ENCODE results near the gene KRT34. TPM values are rescaled to one million over a fixed set of nuclear protein-coding genes. Genes with fewer than 3 reads are reported as not detected.

KRT34 gene
- total RNA-seq, 2 experiments from 2014 or later = not detected

DNA sequence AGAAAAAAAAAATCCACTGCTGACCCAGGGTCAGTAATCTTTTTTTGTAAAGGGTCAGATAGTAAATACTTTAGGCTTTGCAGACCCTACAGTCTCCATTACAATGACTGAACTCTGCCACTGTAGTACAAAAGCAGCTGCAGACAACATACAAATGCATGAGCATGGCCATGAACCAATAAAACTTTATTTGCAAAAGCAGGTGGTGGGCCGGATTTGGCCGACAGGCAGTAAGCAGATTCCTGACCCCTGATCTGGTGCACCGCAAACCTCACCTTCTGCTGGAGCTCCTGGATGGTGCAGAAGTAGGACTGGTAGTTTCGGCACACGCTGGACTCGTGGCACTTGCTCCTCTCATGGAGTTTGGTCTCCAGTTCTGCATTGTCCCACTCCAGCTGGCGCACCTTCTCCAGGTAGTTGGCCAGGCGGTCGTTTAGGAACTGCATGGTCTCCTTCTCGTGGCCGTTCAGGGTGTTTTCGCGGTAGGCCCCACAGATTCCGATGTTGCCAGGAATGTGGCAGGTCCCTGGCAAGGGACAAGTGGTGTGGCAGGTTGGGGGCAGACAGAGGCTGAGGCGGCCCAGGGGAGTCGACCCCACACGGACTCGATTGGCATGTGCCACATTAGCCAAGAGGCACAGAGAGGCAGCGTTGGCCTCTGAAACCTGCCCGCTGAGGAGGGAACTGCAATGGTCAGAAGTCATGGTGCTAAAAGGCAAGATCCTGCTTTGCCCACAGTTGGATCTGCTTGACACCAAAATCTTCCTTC, 29.1 kb upstream of the KRT34 start:
- Histone ChIP-seq H3K79me2 (ENCODE audit: insufficient read depth, low read depth, low read length) (no peaks in the 10 kb centered on the region), H3K4me3 (ENCODE audit: low read depth, low read length, poor library complexity, severe bottlenecking) (no peak overlapping the region), H3K9me2 (ENCODE audit: insufficient read depth, low read length) (no peaks in the 10 kb centered on the region), H3K4me2 (ENCODE audit: low read length) (no peak overlapping the region), H2AFZ (ENCODE audit: low read length) (no peak overlapping the region), H3K36me3 (ENCODE audit: insufficient read depth, low read length) (no peaks in the 10 kb centered on the region), H4K20me1 (ENCODE audit: insufficient read depth, low read length) (no peaks in the 10 kb centered on the region), H3K27ac (ENCODE audit: low read depth, low read length, poor library complexity, severe bottlenecking) (no peak overlapping the region), H3K4me1 (ENCODE audit: insufficient read depth, low read length, poor library complexity, severe bottlenecking) (no peaks in the 10 kb centered on the region), H3K9me3 (ENCODE audit: low read length) (no peaks in the 10 kb centered on the region)
- intact Hi-C loops (cut with micrococcal nuclease; ENCODE audit: unreplicated experiment) = no loop called here
- CTCF ChIA-PET (ENCODE audit: unreplicated experiment) = no interaction called here
- DNase-seq (ENCODE audit: low spot score) = no peak
- POLR2A ChIA-PET = no interaction called here
- TF ChIP-seq, protein P1, sequence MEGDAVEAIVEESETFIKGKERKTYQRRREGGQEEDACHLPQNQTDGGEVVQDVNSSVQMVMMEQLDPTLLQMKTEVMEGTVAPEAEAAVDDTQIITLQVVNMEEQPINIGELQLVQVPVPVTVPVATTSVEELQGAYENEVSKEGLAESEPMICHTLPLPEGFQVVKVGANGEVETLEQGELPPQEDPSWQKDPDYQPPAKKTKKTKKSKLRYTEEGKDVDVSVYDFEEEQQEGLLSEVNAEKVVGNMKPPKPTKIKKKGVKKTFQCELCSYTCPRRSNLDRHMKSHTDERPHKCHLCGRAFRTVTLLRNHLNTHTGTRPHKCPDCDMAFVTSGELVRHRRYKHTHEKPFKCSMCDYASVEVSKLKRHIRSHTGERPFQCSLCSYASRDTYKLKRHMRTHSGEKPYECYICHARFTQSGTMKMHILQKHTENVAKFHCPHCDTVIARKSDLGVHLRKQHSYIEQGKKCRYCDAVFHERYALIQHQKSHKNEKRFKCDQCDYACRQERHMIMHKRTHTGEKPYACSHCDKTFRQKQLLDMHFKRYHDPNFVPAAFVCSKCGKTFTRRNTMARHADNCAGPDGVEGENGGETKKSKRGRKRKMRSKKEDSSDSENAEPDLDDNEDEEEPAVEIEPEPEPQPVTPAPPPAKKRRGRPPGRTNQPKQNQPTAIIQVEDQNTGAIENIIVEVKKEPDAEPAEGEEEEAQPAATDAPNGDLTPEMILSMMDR (conservative IDR thresholded peaks at IDR 0.05; ENCODE audit: low read length) = no peak
- no peak for TF ChIP-seq EZH2phosphoT487 (IDR thresholded peaks at IDR 0.05; ENCODE audit: borderline replicate concordance, low read depth, low read length)
- BruUV-seq (replicated peaks) = no TSS peak

GRCh38 chr17:41407226-41407625, 25.1 kb upstream of the KRT34 start:
- no peak for TF ChIP-seq EZH2phosphoT487 (IDR thresholded peaks at IDR 0.05; ENCODE audit: borderline replicate concordance, low read depth, low read length)
- TF ChIP-seq, protein P1 (conservative IDR thresholded peaks at IDR 0.05; ENCODE audit: low read length) = no peak
- no TSS peak for BruUV-seq (replicated peaks)
- no peaks in the 10 kb centered on the region for H3K9me3 ChIP-seq (ENCODE audit: low read length)
- no peaks in the 10 kb centered on the region for H3K4me1 ChIP-seq (ENCODE audit: insufficient read depth, low read length, poor library complexity, severe bottlenecking)
- CTCF ChIA-PET (ENCODE audit: unreplicated experiment) = no interaction called here
- no peak for DNase-seq (ENCODE audit: low spot score)
- H3K79me2 ChIP-seq (ENCODE audit: insufficient read depth, low read depth, low read length) = no peaks in the 10 kb centered on the region
- no peaks in the 10 kb centered on the region for H4K20me1 ChIP-seq (ENCODE audit: insufficient read depth, low read length)
- no peak overlapping the region for H3K4me2 ChIP-seq (ENCODE audit: low read length)
- POLR2A ChIA-PET = no interaction called here
- no peaks in the 10 kb centered on the region for H3K36me3 ChIP-seq (ENCODE audit: insufficient read depth, low read length)
- H3K4me3 ChIP-seq (ENCODE audit: low read depth, low read length, poor library complexity, severe bottlenecking) = no peak overlapping the region
- H3K9me2 ChIP-seq (ENCODE audit: insufficient read depth, low read length) = no peaks in the 10 kb centered on the region
- no peak overlapping the region for H2AFZ ChIP-seq (ENCODE audit: low read length)
- no peak overlapping the region for H3K27ac ChIP-seq (ENCODE audit: low read depth, low read length, poor library complexity, severe bottlenecking)
- intact Hi-C loops (cut with micrococcal nuclease; ENCODE audit: unreplicated experiment) = no loop called here

- intact Hi-C loops (cut with micrococcal nuclease; ENCODE audit: unreplicated experiment) = no loop called here
- no peak overlapping the region for H3K4me2 ChIP-seq (ENCODE audit: low read length)
- no peak for TF ChIP-seq EZH2phosphoT487 (IDR thresholded peaks at IDR 0.05; ENCODE audit: borderline replicate concordance, low read depth, low read length)
- TF ChIP-seq, protein P1 (conservative IDR thresholded peaks at IDR 0.05; ENCODE audit: low read length) = no peak
These were observed 24.1 kb upstream of the KRT34 start for GRCh38 chr17:41406205-41406604.

More at GRCh38 chr17:41406205-41406604, 24.1 kb upstream of the KRT34 start:
- POLR2A ChIA-PET = no interaction called here
- CTCF ChIA-PET (ENCODE audit: unreplicated experiment) = no interaction called here
- Histone ChIP-seq H2AFZ (ENCODE audit: low read length) (no peak overlapping the region), H3K9me2 (ENCODE audit: insufficient read depth, low read length) (no peaks in the 10 kb centered on the region), H3K36me3 (ENCODE audit: insufficient read depth, low read length) (no peaks in the 10 kb centered on the region), H3K4me1 (ENCODE audit: insufficient read depth, low read length, poor library complexity, severe bottlenecking) (no peaks in the 10 kb centered on the region), H3K79me2 (ENCODE audit: insufficient read depth, low read depth, low read length) (no peaks in the 10 kb centered on the region), H3K4me3 (ENCODE audit: low read depth, low read length, poor library complexity, severe bottlenecking) (no peak overlapping the region), H3K27ac (ENCODE audit: low read depth, low read length, poor library complexity, severe bottlenecking) (no peak overlapping the region), H4K20me1 (ENCODE audit: insufficient read depth, low read length) (no peaks in the 10 kb centered on the region), H3K9me3 (ENCODE audit: low read length) (no peaks in the 10 kb centered on the region)
- DNase-seq (ENCODE audit: low spot score) = no peak
- BruUV-seq (replicated peaks) = no TSS peak

Data from OCI-LY7 (cell line).